SK-N-SH (cell line): ENCODE results near the gene N4BP2L2. TPM values are rescaled to one million over a fixed set of nuclear protein-coding genes. Genes with fewer than 3 reads are reported as not detected.

Experiments
- CTCF ChIA-PET: fragments of 300-600, 350-600 bp; formaldehyde crosslinking; extraction: SDS; loops from one replicate; lab custom pipeline; 2021; lab: Yijun Ruan, JAX
- POLR2A ChIA-PET: fragments of 350-600 bp; sonication (Branson Sonifier 250); formaldehyde crosslinking; extraction: SDS; loops from one replicate; lab custom pipeline; 2020; ENCODE audit warnings: antibody characterized with exemption, inconsistent platforms; lab: Yijun Ruan, JAX
- DNase-seq: peaks from one replicate; pipeline ENCODE4 v3.0.0; 2012
- H2AFZ ChIP-seq: fragments of 200-600 bp; sonication (generic); 2 replicates; pipeline ENCODE4 v1.8.1; 2016; ENCODE audit warnings: antibody characterized with exemption, mild to moderate bottlenecking, low read depth
- H3F3A ChIP-seq: fragments of 200-600 bp; sonication (generic); replicated peaks from 2 replicates; pipeline ENCODE3; 2016; ENCODE audit warnings: antibody characterized with exemption, mild to moderate bottlenecking; ENCODE audit not compliant: insufficient read depth
- H3K27ac ChIP-seq, 2 experiments: fragments of 200-500 bp in 1 of 2; fragments of 200-600 bp in 1 of 2; sonication (Bioruptor generic) in 1 of 2; sonication (generic), shearing (Covaris generic) in 1 of 2; 2 replicates each; pipeline versions ENCODE4 v1.5.1 to v1.6.1; 2014 to 2016; ENCODE audit warnings: low read depth in 2 of 2, inconsistent platforms in 1 of 2, low read length in 1 of 2, mild to moderate bottlenecking in 1 of 2, mixed read lengths in 1 of 2
- H3K27me3 ChIP-seq: fragments of 200-600 bp; sonication (generic), shearing (Covaris generic); 2 replicates; pipeline ENCODE4 v1.6.1; 2016; ENCODE audit warnings: mixed run types; ENCODE audit not compliant: insufficient read depth
- H3K36me3 ChIP-seq, 2 experiments: fragments of 200-500 bp in 1 of 2; fragments of 200-600 bp in 1 of 2; sonication (Bioruptor generic) in 1 of 2; sonication (generic) in 1 of 2; replicated peaks in 1 of 2; 2 replicates each; pipeline versions ENCODE3 to v1.5.1; 2014 to 2016; ENCODE audit warnings: low read length in 1 of 2, mild to moderate bottlenecking in 1 of 2; ENCODE audit not compliant: insufficient read depth in 2 of 2, control insufficient read depth in 1 of 2
- H3K4me1 ChIP-seq, 2 experiments: fragments of 200-500 bp in 1 of 2; fragments of 200-600 bp in 1 of 2; sonication (Bioruptor generic) in 1 of 2; sonication (generic), shearing (Covaris generic) in 1 of 2; 2 replicates each; pipeline versions ENCODE4 v1.5.1 to v1.6.1; 2014 to 2016; ENCODE audit warnings: low read depth in 1 of 2, low read length in 1 of 2, mixed run types in 1 of 2; ENCODE audit not compliant: insufficient read depth in 2 of 2, control insufficient read depth in 1 of 2
- H3K4me2 ChIP-seq: fragments of 200-600 bp; sonication (generic), shearing (Covaris generic); 2 replicates; pipeline ENCODE4 v1.6.1; 2017; ENCODE audit warnings: mixed run types
- H3K4me3 ChIP-seq, 2 experiments: fragments of 200-500 bp in 1 of 2; fragments of 200-600 bp in 1 of 2; sonication (Bioruptor generic) in 1 of 2; sonication (generic), shearing (Covaris generic) in 1 of 2; 2 replicates each; pipeline versions ENCODE4 v1.5.1 to v1.8.1; 2014 to 2016; ENCODE audit warnings: low read depth in 2 of 2, inconsistent platforms in 1 of 2, low read length in 1 of 2, mild to moderate bottlenecking in 1 of 2, mixed read lengths in 1 of 2, moderate library complexity in 1 of 2
- H3K79me2 ChIP-seq: fragments of 200-600 bp; sonication (generic); 2 replicates; pipeline ENCODE4 v1.8.1; 2017; ENCODE audit warnings: mild to moderate bottlenecking; ENCODE audit not compliant: insufficient read depth
- H3K9ac ChIP-seq: fragments of 200-600 bp; sonication (generic); 2 replicates; pipeline ENCODE4 v1.6.1; 2017; ENCODE audit warnings: mixed run types
- H3K9me2 ChIP-seq: fragments of 200-600 bp; sonication (generic); 2 replicates; pipeline ENCODE4 v1.6.1; 2017; ENCODE audit warnings: mixed run types
- H3K9me3 ChIP-seq: fragments of 200-600 bp; sonication (generic); 2 replicates; pipeline ENCODE4 v1.6.1; 2017; ENCODE audit warnings: mixed run types, mild to moderate bottlenecking, moderate library complexity
- H4K20me1 ChIP-seq: fragments of 200-600 bp; sonication (generic); 2 replicates; pipeline ENCODE4 v1.6.1; 2017; ENCODE audit warnings: mild to moderate bottlenecking, mixed run types; ENCODE audit not compliant: insufficient read depth
- CHD2 ChIP-seq: fragments of 150-350 bp; IDR thresholded peaks from 2 replicates; pipeline ENCODE4 v1.6.1; 2018; ENCODE audit warnings: low read length; ENCODE audit not compliant: partially characterized antibody
- ELF1 ChIP-seq: IDR thresholded peaks from 2 replicates; pipeline ENCODE4 v1.4.0; 2012
- EZH2phosphoT487 ChIP-seq: fragments of 200-600 bp; sonication (generic); IDR thresholded peaks from 2 replicates; pipeline ENCODE4 v1.6.1; 2017; ENCODE audit warnings: low read depth, mixed run types, mild to moderate bottlenecking, antibody characterized with exemption, moderate library complexity, borderline replicate concordance
- FOXM1 ChIP-seq: IDR thresholded peaks from 2 replicates; pipeline ENCODE4 v1.4.0; 2012; ENCODE audit warnings: low read depth, mild to moderate bottlenecking
- JUND ChIP-seq: IDR thresholded peaks from 2 replicates; pipeline ENCODE4 v1.4.0; 2012
- MAX ChIP-seq: IDR thresholded peaks from 2 replicates; pipeline ENCODE4 v1.4.0; 2012; ENCODE audit warnings: low read depth
- MXI1 ChIP-seq: IDR thresholded peaks from 2 replicates; pipeline ENCODE4 v1.6.1; 2012; ENCODE audit warnings: mild to moderate bottlenecking, low read depth, low read length, improper control_type of control experiment
- NRF1 ChIP-seq: IDR thresholded peaks from 2 replicates; pipeline ENCODE4 v1.6.1; 2012; ENCODE audit warnings: low read depth, mild to moderate bottlenecking, low read length
- POLR2AphosphoS5 ChIP-seq: IDR thresholded peaks from 2 replicates; pipeline ENCODE4 v1.6.1; 2012; ENCODE audit warnings: low read depth, low read length
- RCOR1 ChIP-seq: fragments of 150-350 bp; IDR thresholded peaks from 2 replicates; pipeline ENCODE4 v1.6.1; 2017; ENCODE audit warnings: antibody characterized with exemption, low read length
- REST ChIP-seq: IDR thresholded peaks from 2 replicates; pipeline ENCODE4 v1.6.1; 2012; ENCODE audit warnings: mild to moderate bottlenecking, low read depth, low read length, moderate library complexity
- SIN3A ChIP-seq: IDR thresholded peaks from 2 replicates; pipeline ENCODE4 v1.6.1; 2012; ENCODE audit warnings: low read depth, mild to moderate bottlenecking, low read length, moderate library complexity, borderline replicate concordance
- TAF1 ChIP-seq: IDR thresholded peaks from 2 replicates; pipeline ENCODE4 v1.6.1; 2012; ENCODE audit warnings: low read depth, mild to moderate bottlenecking, low read length, moderate library complexity, borderline replicate concordance
- TEAD4 ChIP-seq: IDR thresholded peaks from 2 replicates; pipeline ENCODE4 v1.4.0; 2012; ENCODE audit warnings: mild to moderate bottlenecking, borderline replicate concordance; ENCODE audit not compliant: insufficient read depth
- USF1 ChIP-seq: IDR thresholded peaks from 2 replicates; pipeline ENCODE4 v1.4.0; 2012; ENCODE audit warnings: low read depth, borderline replicate concordance
- YY1 ChIP-seq: IDR thresholded peaks from 2 replicates; pipeline ENCODE4 v1.4.0; 2012; ENCODE audit warnings: low read depth, mild to moderate bottlenecking
- ZBTB33 ChIP-seq: IDR thresholded peaks from 2 replicates; pipeline ENCODE4 v1.4.0; 2012; ENCODE audit warnings: low read depth, borderline replicate concordance
- whole genome bisulfite sequencing: methylation state at CpG from one replicate; pipeline ENCODE4 v1.1.6; 2017; ENCODE audit warnings: low lambda C conversion rate; 5-methylcytosine and 5-hydroxymethylcytosine counted together
- polyA plus RNA-seq, 3 experiments: library from polyadenylated mRNA; depleted of rRNA; stranded (reverse); fragments of >200 nt; gene quantifications; 2 replicates each; pipeline ENCODE4 v1.2.3, GENCODE V29; 2012

N4BP2L2 gene
- polyA plus RNA-seq, 1 of the 3 experiments (the other 2 are of a cell fraction), result 16.0 TPM

- Histone ChIP-seq H4K20me1 (peaks cover 47% of the 10 kb centered on the region), H3K4me1 (peaks cover 0 to 12% of the 10 kb centered on the region in 2 experiments; a peak in 3 of 4 replicates), H3K4me3 (0 out of 4 replicates have a peak overlapping the region, but pooled peaks of 1 of the 2 experiments have one; percentile 1), H3K27me3 (no peaks in the 10 kb centered on the region), H3K9me2 (no peaks in the 10 kb centered on the region), H3K9ac (no peak overlapping the region), H2AFZ (no peak overlapping the region), H3K9me3 (no peaks in the 10 kb centered on the region), H3K4me2 (peak overlapping the region; percentile 27), H3F3A (peaks cover 6% of the 10 kb centered on the region), H3K36me3 (peaks cover 34 to 55% of the 10 kb centered on the region in 2 experiments), H3K27ac (peak overlapping the region in 1 of 2 experiments; percentile 8; a peak in 1 of 4 replicates), H3K79me2 (peaks cover 100% of the 10 kb centered on the region)
- 62% methylated on average over 2 of the region's 2 CpGs for WGBS
- no peak for DNase-seq
- no peak for TF ChIP-seq MXI1
- TF ChIP-seq TEAD4, result no peak
- no peak for TF ChIP-seq YY1
- TF ChIP-seq SIN3A, result no peak
- no peak for TF ChIP-seq TAF1
- TF ChIP-seq ZBTB33, result no peak
- no peak for TF ChIP-seq USF1
- TF ChIP-seq ELF1, result no peak
- ChIA-PET CTCF (no interaction called here), POLR2A (no interaction called here)
These were observed 7.7 kb downstream of the N4BP2L2 start for GRCh38 chr13:32530841-32531253.

- CTCF ChIA-PET, result no interaction called here
- Histone ChIP-seq H3K79me2 (peaks cover 99% of the 10 kb centered on the region), H3F3A (peaks cover 6% of the 10 kb centered on the region)
These were observed 10.2 kb downstream of the N4BP2L2 start for GRCh38 chr13:32528358-32528757.

More at GRCh38 chr13:32528358-32528757, 10.2 kb downstream of the N4BP2L2 start:
- H3K27ac ChIP-seq, result no peak overlapping the region
- H3K9me2 ChIP-seq, result no peaks in the 10 kb centered on the region
- peaks cover 23 to 39% of the 10 kb centered on the region in 2 experiments for H3K36me3 ChIP-seq
- WGBS, result 91% methylated on average over 3 of the region's 3 CpGs
- DNase-seq, result no peak
- TF ChIP-seq MAX (no peak), RCOR1 (no peak), CHD2 (no peak), NRF1 (no peak), ZBTB33 (no peak), YY1 (no peak), REST (no peak), SIN3A (no peak), MXI1 (no peak), EZH2phosphoT487 (no peak), JUND (no peak), POLR2AphosphoS5 (no peak), FOXM1 (no peak)
- H3K4me3 ChIP-seq, result no peak overlapping the region
- H4K20me1 ChIP-seq, result peaks cover 47% of the 10 kb centered on the region
- no peak overlapping the region for H3K9ac ChIP-seq
- H2AFZ ChIP-seq, result no peak overlapping the region
- no peaks in the 10 kb centered on the region for H3K27me3 ChIP-seq
- H3K4me1 ChIP-seq, result peaks cover 0 to 12% of the 10 kb centered on the region in 2 experiments; a peak in 3 of 4 replicates
- POLR2A ChIA-PET, result no interaction called here
- H3K4me2 ChIP-seq, result no peak overlapping the region
- H3K9me3 ChIP-seq, result no peaks in the 10 kb centered on the region
